HG03175 (cell line): ENCODE results near the gene ETS1.

Experiments used
- ATAC-seq: cut with Tn5 transposase; IDR thresholded peaks from one replicate; pipeline ENCODE4 v1.9.1; 2021; ENCODE audit warnings: mild to moderate bottlenecking, moderate library complexity; ENCODE audit not compliant: unreplicated experiment

The ETS1 gene

DNA sequence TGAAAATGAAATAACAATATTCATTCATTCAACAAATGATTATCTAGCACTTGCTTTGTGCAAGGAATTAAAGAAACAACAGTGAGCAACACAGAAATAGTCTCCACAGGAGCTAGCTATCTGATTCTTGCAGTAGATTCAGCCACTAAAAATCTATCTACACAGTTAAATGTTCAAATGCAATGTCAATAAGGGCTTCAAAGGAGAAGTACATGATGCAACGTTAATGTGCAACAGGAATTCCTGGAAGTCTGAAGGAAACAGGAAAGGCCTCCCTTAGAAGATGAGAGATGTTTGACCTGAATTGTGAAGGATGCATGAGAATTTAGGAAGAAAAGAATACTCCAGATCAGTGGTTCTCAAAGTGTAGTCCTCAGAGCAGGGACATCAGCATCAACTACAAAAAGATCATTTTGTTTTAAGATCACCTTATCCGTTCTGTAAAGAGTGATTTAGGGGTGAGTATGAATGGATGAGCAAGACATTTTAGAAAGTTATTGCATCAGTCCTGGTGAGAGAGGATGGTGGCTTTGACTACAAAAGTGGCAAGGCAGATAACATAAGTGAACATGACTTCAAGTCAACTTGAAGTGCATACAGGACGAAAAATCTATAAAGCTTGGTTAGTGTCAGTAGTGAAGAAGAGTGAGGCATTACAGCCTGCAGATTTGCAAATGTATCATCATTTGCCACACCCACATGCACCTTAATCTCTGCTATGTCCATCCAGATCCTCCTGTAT, 96.0 kb downstream of the ETS1 start:
- no peak for ATAC-seq

DNA sequence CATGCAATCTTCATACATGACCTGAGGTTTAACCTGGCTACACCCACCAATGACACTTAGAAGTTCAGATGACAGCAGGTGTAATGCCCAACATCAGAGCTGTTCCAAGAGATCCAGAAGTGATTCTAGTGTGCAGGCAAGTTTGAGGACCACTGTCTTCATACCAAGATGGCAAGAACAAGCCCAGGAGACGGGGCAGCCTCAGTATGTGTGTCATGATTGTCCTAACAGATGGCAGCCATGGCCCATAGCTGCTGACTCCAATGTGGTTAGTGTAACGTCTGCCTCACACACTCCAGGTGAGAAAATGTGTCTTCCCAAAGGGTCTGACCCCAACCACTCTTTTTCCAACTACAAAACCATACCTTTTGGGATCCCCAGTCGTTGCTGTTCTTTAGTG, 97.3 kb downstream of the ETS1 start:
- no peak for ATAC-seq

DNA sequence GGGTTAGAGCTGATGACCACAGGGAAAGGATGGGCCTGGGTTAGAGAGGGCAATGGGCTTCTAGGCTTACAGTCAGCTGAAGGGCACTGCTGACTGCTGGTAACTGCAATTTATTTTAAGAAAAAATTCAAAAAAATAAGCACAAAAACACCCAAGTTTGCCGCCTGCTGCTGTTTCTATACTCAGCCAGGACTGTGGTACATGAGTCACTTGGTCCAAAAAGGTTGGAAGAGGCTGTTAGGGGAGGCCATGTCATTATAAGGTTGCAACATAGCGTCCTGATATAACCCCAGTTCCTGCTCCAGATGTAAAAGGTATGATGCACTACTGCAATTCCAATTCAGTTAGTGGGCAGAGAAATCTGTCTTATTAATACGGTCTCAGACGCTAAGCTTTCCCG, 98.9 kb downstream of the ETS1 start:
- ATAC-seq: no peak

DNA sequence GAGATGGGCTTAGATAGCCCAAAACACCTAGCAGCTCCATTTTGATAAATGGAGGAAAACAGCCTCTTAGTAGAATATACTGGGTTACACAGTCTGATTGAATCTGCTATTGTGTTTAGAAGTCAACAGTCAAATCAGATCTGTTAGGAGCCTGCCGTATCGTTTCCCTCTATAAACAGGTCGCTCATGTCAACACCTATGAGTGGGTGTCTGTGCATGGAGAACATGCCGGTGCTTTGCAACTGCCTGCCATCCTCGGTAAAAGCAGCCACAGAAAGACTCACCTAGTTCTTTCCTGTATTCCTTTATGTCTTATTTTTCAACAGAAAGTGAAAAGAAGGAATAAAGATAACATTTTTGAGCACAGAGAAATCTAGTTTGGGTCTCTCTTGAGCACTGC, 99.4 kb downstream of the ETS1 start:
- ATAC-seq: no peak

DNA sequence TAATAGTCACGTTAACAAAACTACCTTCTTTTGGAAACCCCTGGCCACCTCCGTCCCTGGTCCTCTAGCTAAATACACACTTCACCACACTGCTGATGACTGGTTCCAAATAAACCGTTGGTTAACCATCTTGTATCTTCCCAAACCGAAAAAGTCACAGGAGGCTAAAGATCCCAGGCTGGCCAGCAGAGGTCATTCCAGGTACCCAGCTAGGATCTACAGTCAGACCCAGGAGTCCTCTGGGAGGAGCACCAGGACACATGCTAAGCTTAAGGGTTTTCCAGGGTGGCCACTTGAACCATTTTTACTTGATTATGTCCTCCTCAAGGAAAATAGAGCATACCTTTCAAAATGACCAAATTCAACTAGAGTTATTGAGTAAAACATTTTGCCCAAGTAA, 103.2 kb downstream of the ETS1 start:
- no peak for ATAC-seq

DNA sequence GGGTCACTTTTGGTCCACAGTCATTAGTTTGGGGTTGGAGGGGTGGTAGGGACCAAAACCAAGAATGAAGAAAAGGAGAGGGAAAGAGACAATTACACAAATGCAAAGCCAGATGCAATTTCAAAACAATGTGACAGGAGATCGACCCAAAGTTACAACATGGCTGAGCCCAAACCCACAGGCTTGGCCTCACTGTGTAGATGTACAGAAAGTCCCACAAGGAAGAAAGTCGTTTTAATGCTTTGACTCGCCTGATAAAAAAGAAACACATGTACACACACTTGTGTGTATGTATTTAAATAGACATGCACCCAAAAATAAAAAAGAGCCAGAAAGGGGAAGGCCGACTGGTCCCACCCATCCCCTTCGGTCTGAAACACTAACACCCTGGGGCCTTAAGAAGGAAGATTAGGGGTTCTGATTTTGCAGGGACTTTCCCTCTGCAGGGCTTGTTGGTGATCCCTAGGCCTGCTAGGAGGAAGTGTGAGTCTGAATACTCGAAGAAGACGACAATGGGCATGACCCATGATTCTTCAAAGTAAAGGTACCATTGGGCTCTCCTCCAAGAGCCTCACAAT, 104.1 kb downstream of the ETS1 start:
- ATAC-seq: peak; percentile 63

DNA sequence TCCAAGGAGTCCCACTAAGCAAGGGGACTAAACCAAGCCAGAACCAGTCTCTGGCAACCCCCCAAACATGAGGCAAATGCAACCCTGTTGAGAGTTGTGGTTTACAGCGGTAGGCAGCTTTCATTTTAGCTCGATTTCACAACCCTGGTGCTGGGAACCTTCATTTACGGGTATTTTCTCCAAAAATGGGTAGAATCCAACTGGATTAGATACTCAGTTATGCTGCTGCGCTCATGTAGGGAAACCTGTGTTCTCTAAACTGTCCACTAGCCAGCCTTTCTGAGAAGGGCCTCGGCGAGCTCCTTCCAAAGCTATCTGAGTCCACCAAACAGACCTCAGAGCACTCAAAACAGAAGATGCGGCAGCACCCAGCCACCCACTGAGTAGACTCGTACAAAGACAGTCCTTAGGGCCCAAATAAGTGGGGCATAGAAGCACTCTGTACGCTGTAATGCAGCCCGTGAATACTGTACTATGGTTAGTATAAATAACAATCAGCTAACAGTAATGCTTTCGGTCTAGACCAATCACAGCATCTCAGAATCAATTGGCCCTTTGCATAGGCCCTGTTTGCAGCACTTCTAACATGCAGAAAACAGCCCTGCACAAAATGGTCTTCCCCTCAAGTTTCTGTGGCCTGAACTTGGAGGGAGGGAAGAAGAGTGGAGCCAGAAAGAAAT, 104.7 kb downstream of the ETS1 start:
- ATAC-seq: peak; percentile 53

DNA sequence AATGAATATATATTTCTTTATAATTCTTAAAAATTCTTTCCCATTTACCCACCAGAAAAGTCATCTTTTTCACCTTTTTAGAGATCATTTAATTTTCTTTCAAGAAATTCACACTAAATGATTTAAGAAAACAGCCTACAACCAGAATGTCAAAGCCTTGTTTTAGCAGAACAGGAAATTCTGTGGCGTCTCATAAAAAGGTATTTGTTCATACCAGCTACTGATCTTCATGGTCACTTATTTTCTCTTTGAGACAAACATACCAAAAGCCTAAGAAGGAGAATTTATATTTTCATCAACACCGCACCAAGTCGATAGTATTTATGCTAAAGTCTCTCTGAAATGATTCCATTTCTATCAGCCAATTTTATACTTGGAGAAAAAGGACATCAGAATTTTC, 105.3 kb downstream of the ETS1 start:
- no peak for ATAC-seq

DNA sequence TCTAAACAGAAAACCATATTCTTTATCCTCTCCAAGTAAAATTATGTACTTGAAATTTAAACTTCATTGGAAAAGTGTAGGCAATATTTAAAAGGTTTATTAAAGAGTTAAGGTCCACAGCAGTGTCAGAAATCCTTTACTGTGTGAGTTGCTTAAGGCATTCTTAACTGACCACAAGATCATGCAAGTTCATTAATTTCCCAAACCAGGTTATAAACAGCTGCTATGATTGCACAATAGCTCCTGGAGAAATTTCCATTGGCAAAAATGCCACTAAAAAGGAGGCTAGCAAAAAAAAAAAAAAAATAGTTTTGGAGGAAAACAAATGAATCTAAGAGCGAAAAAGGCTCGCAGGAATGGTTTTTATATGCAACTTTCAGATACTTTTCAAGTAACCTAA, 106.2 kb downstream of the ETS1 start:
- no peak for ATAC-seq

DNA sequence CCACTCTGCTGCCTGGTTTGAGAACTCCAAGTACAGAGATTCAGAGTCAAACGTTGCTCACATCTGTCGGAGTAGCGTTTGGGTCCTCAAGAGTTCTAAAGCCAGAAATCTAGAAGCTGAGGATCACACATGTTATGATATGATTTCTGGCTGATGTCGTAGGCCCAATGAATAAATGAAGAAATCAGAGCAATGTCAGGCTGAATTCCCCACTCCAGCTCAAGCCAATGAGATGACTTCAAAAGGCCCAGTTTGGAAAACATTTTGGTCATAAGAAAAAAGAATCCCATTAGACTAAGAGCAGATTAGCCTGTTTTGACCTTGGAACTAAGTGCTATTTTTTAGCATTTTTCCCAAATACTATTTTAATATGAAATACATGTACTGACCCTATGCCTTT, 106.7 kb downstream of the ETS1 start:
- ATAC-seq: no peak

DNA sequence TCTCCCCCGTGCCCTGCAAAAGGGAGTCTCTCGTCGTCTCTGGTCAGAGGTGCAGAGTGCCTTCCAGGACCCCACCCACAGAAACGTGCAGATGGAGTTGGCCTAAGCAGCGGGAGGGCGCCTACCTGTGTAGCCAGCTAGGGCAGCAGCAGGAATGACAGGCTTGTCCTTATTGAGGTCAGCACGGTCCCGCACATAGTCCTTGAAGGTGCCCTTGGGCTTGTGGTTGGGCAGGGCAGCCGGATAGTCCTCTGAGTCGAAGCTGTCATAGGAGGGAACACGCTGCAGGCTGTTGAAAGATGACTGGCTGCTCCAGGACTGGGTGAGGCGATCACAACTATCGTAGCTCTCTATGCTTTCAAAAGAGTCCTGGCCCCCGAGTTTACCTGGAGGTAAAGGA, 107.3 kb downstream of the ETS1 start:
- no peak for ATAC-seq

DNA sequence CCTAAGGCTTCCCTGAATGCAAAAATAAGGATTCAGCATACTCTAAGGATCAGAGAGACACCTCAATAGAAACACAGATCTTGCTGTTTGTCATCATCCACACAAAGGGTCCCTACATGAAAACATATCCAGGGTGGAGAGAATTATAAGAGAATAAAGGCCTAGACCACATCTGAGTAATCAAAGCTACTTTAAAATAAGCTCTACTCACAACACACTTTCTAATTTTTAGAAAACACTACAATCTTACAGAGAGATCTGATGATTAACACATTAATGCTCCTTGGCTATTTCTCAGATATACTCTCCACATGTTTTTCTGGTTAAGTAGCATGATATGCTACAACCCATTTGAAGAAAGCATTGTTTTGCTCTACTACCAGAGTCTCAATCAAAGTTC, 108.2 kb downstream of the ETS1 start:
- ATAC-seq: no peak

DNA sequence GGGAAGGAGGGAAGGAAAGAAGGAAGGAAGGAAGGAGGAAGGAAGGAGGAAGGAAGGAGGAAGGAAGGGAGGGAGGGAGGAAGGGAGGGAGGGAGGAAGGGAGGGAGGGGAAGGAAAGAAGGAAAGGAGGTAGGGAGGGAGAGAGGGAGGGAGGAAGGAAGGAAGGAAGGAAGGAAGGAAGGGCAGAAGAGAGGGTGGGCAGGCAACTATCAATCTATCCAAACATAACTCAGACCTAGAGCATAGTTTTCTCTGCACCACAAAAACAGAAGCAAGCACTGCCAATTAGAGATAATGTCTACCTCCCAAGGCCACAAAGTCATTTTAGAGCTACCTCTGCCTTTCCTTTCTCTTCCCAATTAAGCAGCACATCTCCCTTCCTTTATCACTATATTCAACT, 109.1 kb downstream of the ETS1 start:
- ATAC-seq: no peak

DNA sequence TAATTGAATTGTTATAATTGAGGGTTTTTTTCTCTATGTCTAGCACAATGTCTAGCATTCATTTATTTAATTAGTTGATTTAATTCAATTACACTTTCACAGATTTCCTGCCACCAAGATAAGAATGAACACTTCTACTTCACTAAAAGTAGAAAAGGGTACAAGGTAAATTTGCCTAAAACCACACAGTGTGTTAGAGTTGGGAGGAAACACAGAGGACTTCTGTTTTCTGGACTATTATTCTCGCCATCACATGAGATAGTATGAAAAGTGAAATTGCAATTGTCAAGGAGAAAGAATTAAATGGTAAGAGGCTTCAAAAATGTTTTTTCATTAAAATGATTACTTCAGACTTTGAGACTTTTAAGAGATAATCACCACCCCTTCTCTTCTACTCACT, 109.5 kb downstream of the ETS1 start:
- no peak for ATAC-seq

DNA sequence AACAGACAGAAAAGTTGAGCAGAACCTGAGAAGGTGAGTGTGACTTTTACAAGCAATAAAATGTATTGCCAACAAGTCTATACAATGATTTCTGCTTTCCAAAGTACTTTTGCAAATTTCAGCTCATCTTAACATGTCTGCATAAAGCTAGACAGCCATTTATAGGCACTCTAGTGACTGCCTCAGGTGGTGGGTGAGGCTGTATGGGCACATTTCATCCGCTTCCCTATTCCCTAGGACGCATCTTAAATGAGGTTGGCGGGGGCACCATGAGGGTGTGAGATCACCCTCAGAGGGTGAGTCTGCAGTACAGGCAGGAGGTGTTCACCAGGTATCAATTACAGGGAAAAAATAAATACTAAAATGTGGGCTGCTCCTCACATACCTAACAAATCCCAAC, 110.1 kb downstream of the ETS1 start:
- ATAC-seq: no peak

DNA sequence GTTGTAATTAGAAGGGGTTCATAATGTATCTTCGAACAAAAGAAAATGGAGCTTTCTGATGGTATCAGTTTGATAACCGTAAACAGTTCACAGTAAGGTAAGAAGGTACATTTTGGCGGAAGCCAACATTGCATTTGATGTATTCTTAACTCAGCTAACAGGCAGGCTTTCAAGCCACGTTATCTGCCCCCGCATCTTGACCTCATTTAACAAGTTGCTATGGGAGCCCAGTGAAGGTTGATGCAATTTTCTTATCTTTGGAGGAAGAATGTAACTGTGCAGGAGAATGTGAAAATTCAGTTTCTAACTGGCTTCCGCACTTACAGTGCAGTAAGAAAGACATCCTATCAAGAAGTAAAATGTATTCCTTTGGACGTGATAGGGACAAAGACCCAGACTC, 110.6 kb downstream of the ETS1 start:
- no peak for ATAC-seq

DNA sequence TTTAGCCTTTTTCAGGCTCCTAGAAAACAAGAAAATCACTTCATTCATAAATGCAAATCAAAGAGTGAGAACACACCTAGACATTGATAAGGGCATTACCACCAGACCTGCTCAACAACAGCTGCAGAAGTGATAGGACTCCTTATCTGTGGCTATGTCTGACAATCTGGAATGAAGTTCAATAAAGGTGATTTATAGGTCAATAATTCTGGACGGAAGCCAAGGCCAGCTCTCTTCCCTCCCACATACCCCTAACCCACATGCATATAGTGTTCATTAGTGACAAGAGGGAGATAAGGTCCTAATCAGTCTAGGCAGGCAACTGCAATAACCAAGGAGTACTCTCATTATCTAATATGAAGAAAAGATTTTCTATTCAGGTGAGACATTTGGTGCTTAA, 111.3 kb downstream of the ETS1 start:
- ATAC-seq: no peak

DNA sequence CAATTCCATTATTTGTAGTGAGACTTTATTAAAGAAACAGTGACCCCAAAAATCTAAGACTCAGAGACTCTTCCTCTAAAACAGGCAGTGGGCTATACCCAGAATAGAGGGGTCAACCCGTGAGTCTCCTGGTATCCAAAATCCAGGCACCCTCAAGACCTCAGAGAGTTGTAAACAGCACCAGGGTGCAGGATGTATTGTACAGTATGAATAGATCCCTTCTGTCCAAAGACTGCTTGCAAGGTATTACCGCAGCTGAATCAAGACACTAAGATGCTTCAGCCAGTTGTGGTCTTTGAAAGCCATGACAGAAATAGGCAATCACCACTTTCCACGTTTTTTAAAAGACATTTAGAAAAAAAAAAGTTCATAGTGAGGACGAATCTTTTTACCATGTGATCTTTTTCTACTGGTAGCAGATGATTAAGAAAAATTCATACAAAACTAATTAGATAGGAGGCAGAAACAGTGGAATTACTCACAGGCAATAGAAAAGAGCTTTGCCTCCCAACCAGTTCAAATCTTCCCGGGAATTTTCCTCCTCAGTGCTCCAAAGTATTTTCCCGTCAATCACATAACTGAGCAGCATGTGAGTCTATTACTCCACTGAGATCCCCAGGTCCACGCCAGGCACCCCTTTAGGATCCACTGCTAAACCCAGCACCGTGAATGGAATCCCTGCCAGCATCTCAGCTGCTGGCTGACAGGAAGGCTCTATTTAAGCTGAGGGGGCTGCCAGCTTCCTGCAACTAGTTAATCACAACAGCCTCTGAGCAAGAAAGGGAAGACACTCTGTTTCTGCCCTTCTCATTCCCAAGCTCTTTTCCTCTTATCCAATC, 113.1 kb downstream of the ETS1 start:
- ATAC-seq: no peak

DNA sequence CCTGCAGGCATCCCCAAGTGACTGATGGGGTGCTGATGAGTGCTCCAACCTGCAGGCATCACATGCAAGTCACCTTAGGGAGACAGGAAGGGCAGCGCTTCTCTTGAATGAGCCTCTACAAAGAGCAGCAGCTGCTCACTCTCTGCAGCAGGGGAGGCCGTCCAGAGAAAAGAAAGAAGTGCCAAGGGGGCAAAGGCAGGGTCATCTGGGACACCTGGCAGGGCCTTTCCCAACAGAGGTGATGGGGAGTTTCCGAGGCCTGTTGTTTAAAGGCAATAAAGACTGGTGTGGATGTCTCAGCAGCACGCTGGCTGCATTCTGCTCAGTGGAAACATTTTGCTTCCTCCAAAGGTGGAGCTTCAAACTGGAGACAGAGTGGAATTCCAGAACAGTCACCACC, 113.7 kb downstream of the ETS1 start:
- no peak for ATAC-seq

DNA sequence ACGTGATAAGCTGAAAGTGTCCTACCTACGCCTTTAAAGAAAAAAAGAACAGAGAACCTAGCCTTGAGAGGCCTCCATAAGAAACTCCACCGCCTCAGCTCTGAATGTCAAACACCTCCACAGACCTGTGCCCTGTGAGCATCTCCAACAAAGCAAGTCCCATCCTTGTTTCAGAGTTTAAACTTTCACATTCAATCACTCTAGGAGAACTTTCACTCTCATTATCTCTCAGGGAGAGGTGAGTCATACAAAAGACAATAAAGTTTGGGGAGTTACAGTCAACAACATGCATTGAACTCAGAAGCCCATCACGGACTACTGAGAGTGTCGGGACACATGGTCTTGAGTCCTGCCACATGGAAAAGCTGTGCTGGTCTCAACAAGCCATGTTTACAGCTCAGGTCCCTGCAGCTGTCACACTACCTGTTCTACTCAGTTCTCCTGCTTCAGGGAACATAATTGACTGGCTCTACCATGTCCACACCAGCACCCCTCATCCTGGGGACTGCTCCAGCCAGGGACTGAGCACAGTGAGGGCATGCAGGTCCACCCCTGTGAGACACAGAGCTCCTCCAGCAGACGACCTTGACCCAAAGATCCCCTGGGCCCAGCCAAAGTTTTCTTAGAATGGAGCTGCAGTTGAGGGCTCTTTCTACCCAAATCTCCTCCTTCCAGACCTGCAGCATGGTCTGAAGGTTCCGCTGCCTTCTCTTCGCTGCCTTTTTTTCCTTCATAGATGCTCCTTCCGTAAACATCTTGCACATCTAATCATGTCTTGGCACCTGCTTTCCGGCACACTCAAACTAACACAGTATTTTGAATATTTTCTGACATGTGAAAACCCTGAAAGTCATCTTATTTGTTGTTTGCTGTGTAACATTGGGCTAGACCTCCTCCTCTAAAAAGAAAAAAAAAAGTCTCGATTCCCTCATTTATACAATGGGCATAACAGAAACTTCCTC, 114.9 kb downstream of the ETS1 start:
- ATAC-seq: peak; percentile 63
